Epithelial cell of proximal tubule (primary cell): ENCODE measurements around the gene C11orf58. TPM values are rescaled to one million over a fixed set of nuclear protein-coding genes. Genes with fewer than 3 reads are reported as not detected.

ENCODE experiments used
- DNase-seq: peaks from one replicate; pipeline ENCODE4 v3.0.0-alpha.2; 2011; ENCODE audit warnings: low read depth
- H3K4me3 ChIP-seq: 2 replicates; pipeline ENCODE4 v1.5.1; 2011; ENCODE audit warnings: low read depth, mild to moderate bottlenecking, low read length
- CTCF ChIP-seq: conservative IDR thresholded peaks from 2 replicates; pipeline ENCODE4 v1.5.1; 2012; ENCODE audit warnings: low read depth, mild to moderate bottlenecking, low read length
- total RNA-seq: library from RNA; depleted of rRNA; stranded (reverse); fragments of >200 nt; gene quantifications from 2 replicates; pipeline ENCODE4 v1.2.3, GENCODE V29; 2015

C11orf58 gene
- total RNA-seq, 1 donor from 2014 or later: 166 TPM

GRCh38 chr11:16800382-16800781 is 61.9 kb downstream of the C11orf58 start:
- DNase-seq: no peak
- H3K4me3 ChIP-seq: no peak overlapping the region
- no peak for TF ChIP-seq CTCF

- no peak for DNase-seq
- no peak overlapping the region for H3K4me3 ChIP-seq
- TF ChIP-seq CTCF: no peak
Measured at GRCh38 chr11:16801288-16801980, 63.0 kb downstream of the C11orf58 start.

GRCh38 chr11:16804104-16804947 is 65.9 kb downstream of the C11orf58 start:
- DNase-seq: no peak
- no peak for TF ChIP-seq CTCF
- no peak overlapping the region for H3K4me3 ChIP-seq

- no peak for DNase-seq
- TF ChIP-seq CTCF: no peak
- H3K4me3 ChIP-seq: no peak overlapping the region
Measured at GRCh38 chr11:16805938-16806337, 67.5 kb downstream of the C11orf58 start.

- DNase-seq: no peak
Measured at GRCh38 chr11:16806791-16807190, 68.3 kb downstream of the C11orf58 start.

GRCh38 chr11:16807306-16807705 is 68.9 kb downstream of the C11orf58 start:
- no peak overlapping the region for H3K4me3 ChIP-seq
- DNase-seq: no peak
- TF ChIP-seq CTCF: no peak

More at GRCh38 chr11:16806791-16807190, 68.3 kb downstream of the C11orf58 start:
- H3K4me3 ChIP-seq: no peak overlapping the region
- no peak for TF ChIP-seq CTCF
